GM23338 (cell line): ENCODE results near the gene ARG2. TPM values are rescaled to one million over a fixed set of nuclear protein-coding genes. Genes with fewer than 3 reads are reported as not detected.

Experiments
- ATAC-seq: fragments of 200-7000 bp; cut with Tn5 transposase; 3 replicates; pipeline ENCODE4 v1.9.1; 2020
- DNase-seq: peaks from one replicate; pipeline ENCODE4 v3.0.0-alpha.2; 2015; ENCODE audit warnings: low spot score
- H2AFZ ChIP-seq: fragments of 200-600 bp; sonication (generic); 2 replicates; pipeline ENCODE4 v1.8.0; 2016; ENCODE audit warnings: antibody characterized with exemption, mild to moderate bottlenecking, moderate library complexity
- H3F3A ChIP-seq: fragments of 200-600 bp; sonication (generic); replicated peaks from 2 replicates; pipeline ENCODE4 v1.8.0; 2017; ENCODE audit warnings: antibody characterized with exemption, mixed run types, low read depth
- H3K27ac ChIP-seq: fragments of 200-600 bp; sonication (generic); 2 replicates; pipeline ENCODE4 v1.6.1; 2016; ENCODE audit warnings: low read depth
- H3K27me3 ChIP-seq: fragments of 200-600 bp; sonication (generic); 2 replicates; pipeline ENCODE4 v1.8.0; 2016; ENCODE audit warnings: mild to moderate bottlenecking, mixed run types, moderate library complexity; ENCODE audit not compliant: insufficient read depth
- H3K36me3 ChIP-seq: fragments of 200-600 bp; sonication (generic); 2 replicates; pipeline ENCODE4 v1.8.0; 2016; ENCODE audit warnings: mild to moderate bottlenecking; ENCODE audit not compliant: insufficient read depth
- H3K4me1 ChIP-seq: fragments of 200-600 bp; sonication (generic); 2 replicates; pipeline ENCODE4 v1.8.0; 2016; ENCODE audit warnings: mild to moderate bottlenecking, moderate library complexity; ENCODE audit not compliant: insufficient read depth
- H3K4me2 ChIP-seq: fragments of 200-600 bp; sonication (generic); 2 replicates; pipeline ENCODE4 v1.7.1; 2017; ENCODE audit warnings: mixed run types
- H3K4me3 ChIP-seq: fragments of 200-600 bp; sonication (generic); 2 replicates; pipeline ENCODE4 v1.6.1; 2016; ENCODE audit warnings: mixed run types
- H3K79me2 ChIP-seq: fragments of 200-600 bp; sonication (generic); replicated peaks from 2 replicates; pipeline ENCODE4 v1.8.0; 2017; ENCODE audit warnings: mild to moderate bottlenecking; ENCODE audit not compliant: insufficient read depth
- H3K9me2 ChIP-seq: fragments of 200-600 bp; sonication (generic); 2 replicates; pipeline ENCODE4 v1.8.0; 2017; ENCODE audit not compliant: insufficient read depth
- H4K20me1 ChIP-seq: fragments of 200-600 bp; sonication (generic); replicated peaks from 2 replicates; pipeline ENCODE4 v1.8.0; 2017; ENCODE audit warnings: mild to moderate bottlenecking; ENCODE audit not compliant: insufficient read depth
- H3K27ac Mint-ChIP-seq: 2 replicates; pipeline ENCODE4 v1.8.0; 2020; ENCODE audit warnings: inconsistent platforms, mild to moderate bottlenecking, moderate library complexity, mixed read lengths
- H3K27me3 Mint-ChIP-seq: 3 replicates; pipeline ENCODE4 v1.8.0; 2022; ENCODE audit warnings: low read depth, mild to moderate bottlenecking, moderate library complexity, mixed read lengths, inconsistent platforms; ENCODE audit not compliant: insufficient read depth, poor library complexity
- H3K36me3 Mint-ChIP-seq: 3 replicates; pipeline ENCODE4 v1.8.0; 2021; ENCODE audit warnings: low read depth, mild to moderate bottlenecking, inconsistent platforms, moderate library complexity, mixed read lengths
- H3K4me1 Mint-ChIP-seq: 3 replicates; pipeline ENCODE4 v1.8.0; 2020; ENCODE audit warnings: mild to moderate bottlenecking, inconsistent platforms, mixed read lengths
- H3K4me3 Mint-ChIP-seq: 3 replicates; pipeline ENCODE4 v1.8.0; 2021; ENCODE audit warnings: moderate library complexity, mild to moderate bottlenecking, inconsistent platforms, mixed read lengths
- H3K9me3 Mint-ChIP-seq: 3 replicates; pipeline ENCODE4 v1.8.0; 2020; ENCODE audit warnings: moderate library complexity, mild to moderate bottlenecking, inconsistent platforms, mixed read lengths
- EZH2 ChIP-seq: fragments of 200-600 bp; sonication (generic); IDR thresholded peaks from one replicate; pipeline ENCODE4 v1.8.0; 2017; ENCODE audit warnings: antibody characterized with exemption, mild to moderate bottlenecking, low read depth; ENCODE audit not compliant: unreplicated experiment
- EZH2phosphoT487 ChIP-seq: fragments of 200-600 bp; sonication (generic); IDR thresholded peaks from one replicate; pipeline ENCODE4 v1.8.1; 2018; ENCODE audit warnings: antibody characterized with exemption; ENCODE audit not compliant: unreplicated experiment
- JUNB ChIP-seq: IDR thresholded peaks from one replicate; pipeline ENCODE4 v1.6.1; 2016; ENCODE audit warnings: antibody characterized with exemption; ENCODE audit not compliant: unreplicated experiment
- NANOG ChIP-seq: IDR thresholded peaks from 2 replicates; pipeline ENCODE4 v1.6.1; 2016; ENCODE audit warnings: antibody characterized with exemption, borderline replicate concordance
- POLR2AphosphoS5 ChIP-seq: IDR thresholded peaks from 2 replicates; pipeline ENCODE4 v1.6.1; 2016; ENCODE audit warnings: antibody characterized with exemption, low read depth
- STAT1 ChIP-seq: IDR thresholded peaks from one replicate; pipeline ENCODE4 v1.6.1; 2016; ENCODE audit warnings: antibody characterized with exemption; ENCODE audit not compliant: unreplicated experiment
- ZNF114 ChIP-seq: fragments of 250-450 bp; sonication (Bioruptor Pico); IDR thresholded peaks from 2 replicates; pipeline ENCODE4 v1.5.0; 2020; ENCODE audit warnings: mild to moderate bottlenecking, moderate library complexity
- ZNF331 ChIP-seq: fragments of 250-450 bp; sonication (Bioruptor Pico); IDR thresholded peaks from 2 replicates; pipeline ENCODE4 v1.5.0; 2020; ENCODE audit warnings: low read depth, mild to moderate bottlenecking, moderate library complexity
- polyA plus RNA-seq: library from polyadenylated mRNA; unstranded; fragments of >200 nt; fragmentation: Nextera tagmentation; extraction: Ambion mirVana; gene quantifications from 2 replicates; pipeline ENCODE4 v1.2.1, GENCODE V29; 2016
- total RNA-seq: library from RNA; depleted of rRNA; stranded (reverse); fragments of >200 nt; shearing (Covaris generic); gene quantifications from 2 replicates; pipeline ENCODE4 v1.2.3, GENCODE V29; 2014
- TF ChIP-seq, protein P1 (sequence below), 2 experiments: fragments of 200-600 bp in 1 of 2; sonication (generic) in 1 of 2; conservative IDR thresholded peaks; 2 replicates each; pipeline versions ENCODE4 v1.5.1 to v1.6.1; 2016 to 2017; ENCODE audit warnings: antibody characterized with exemption in 2 of 2, low read depth in 2 of 2, mild to moderate bottlenecking in 2 of 2, moderate library complexity in 1 of 2
- TF ChIP-seq, protein P2 (sequence below): fragments of 250-450 bp; sonication (Bioruptor Pico); IDR thresholded peaks from 2 replicates; pipeline ENCODE4 v1.5.0; 2020; ENCODE audit warnings: mild to moderate bottlenecking, moderate library complexity
- TF ChIP-seq, protein P3 (sequence below): IDR thresholded peaks from one replicate; pipeline ENCODE4 v1.6.1; 2018; ENCODE audit warnings: antibody characterized with exemption; ENCODE audit not compliant: unreplicated experiment
- TF ChIP-seq, protein P4 (sequence below): IDR thresholded peaks from 2 replicates; pipeline ENCODE4 v1.6.1; 2016; ENCODE audit warnings: antibody characterized with exemption

Gene ARG2
- total and polyA plus RNA-seq, 2 experiments from 2014 or later, result 42.7 to 69.4 TPM

DNA sequence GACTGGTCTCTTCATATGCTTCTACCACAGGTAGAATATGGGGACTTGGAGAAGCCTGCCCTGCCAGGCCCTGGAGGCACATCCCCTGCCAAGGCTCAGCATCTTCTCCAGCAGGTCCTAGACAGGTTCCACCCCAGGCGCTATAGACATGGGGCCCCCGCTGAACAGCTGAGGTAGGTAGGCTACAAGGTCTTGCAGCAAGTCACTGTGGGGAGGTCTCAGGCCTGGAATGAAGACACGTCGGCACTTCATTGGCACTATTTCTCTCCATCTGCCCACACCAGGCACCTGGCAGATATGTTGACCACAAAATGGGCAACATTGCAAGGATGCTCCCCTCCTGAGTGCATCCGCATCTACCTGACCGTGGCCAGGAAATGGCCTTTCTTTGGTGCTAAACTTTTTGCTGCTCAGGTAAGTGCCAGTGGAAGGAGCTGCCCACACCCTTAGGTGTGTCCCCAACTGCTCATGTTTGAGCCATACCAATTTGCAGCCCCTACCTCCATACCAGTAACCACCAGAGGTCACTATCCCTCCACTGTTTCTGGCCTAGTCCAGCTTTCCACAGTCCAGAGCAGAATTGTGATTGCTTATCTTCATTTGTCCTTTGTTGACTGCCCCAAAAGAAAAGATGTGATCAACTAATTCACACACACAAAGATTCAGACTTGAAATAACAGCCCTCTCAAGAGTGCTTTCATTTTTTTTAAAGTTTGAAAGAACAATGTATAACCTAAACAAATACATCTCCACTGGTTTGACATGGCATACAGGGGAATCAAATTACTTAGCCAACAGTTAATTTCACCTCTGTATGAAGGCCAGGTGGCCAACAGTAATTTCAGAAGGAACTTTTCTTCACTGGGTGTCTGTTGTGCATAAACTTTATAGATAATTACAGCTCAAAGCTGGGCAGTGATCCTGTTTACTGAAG lies 35.7 kb upstream of the ARG2 start (continued):
- TF ChIP-seq, protein P1, sequence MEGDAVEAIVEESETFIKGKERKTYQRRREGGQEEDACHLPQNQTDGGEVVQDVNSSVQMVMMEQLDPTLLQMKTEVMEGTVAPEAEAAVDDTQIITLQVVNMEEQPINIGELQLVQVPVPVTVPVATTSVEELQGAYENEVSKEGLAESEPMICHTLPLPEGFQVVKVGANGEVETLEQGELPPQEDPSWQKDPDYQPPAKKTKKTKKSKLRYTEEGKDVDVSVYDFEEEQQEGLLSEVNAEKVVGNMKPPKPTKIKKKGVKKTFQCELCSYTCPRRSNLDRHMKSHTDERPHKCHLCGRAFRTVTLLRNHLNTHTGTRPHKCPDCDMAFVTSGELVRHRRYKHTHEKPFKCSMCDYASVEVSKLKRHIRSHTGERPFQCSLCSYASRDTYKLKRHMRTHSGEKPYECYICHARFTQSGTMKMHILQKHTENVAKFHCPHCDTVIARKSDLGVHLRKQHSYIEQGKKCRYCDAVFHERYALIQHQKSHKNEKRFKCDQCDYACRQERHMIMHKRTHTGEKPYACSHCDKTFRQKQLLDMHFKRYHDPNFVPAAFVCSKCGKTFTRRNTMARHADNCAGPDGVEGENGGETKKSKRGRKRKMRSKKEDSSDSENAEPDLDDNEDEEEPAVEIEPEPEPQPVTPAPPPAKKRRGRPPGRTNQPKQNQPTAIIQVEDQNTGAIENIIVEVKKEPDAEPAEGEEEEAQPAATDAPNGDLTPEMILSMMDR (conservative IDR thresholded peaks at IDR 0.05; ENCODE audit: low read depth in 2 of 2), result peak; percentile 77 to 89

DNA sequence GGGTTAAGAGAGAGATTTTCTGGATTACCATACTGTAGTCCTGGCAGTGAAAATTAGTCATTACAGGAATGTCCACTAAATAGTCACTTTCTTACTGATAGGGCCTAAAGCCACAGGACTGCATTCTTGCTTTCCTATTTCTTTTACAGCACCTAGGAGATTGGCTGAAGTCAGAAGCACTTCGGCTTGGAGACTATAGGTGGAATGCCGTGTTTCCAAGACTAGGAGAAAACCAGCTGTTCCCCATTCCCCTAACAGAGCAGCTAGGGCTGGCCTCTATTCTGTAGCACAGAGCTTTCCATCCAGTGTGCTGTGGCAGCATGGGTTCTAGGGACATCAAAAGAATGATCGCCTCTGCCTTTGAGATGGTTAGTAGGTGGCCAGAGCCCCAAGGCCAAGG lies 34.7 kb upstream of the ARG2 start:
- Mint-ChIP-seq H3K27ac (no peak overlapping the region), H3K4me3 (no peak overlapping the region), H3K4me1 (no peaks in the 10 kb centered on the region), H3K9me3 (no peaks in the 10 kb centered on the region), H3K36me3 (peaks cover 18% of the 10 kb centered on the region), H3K27me3 (no peaks in the 10 kb centered on the region)
- H3K4me1 ChIP-seq, result no peaks in the 10 kb centered on the region
- no peak overlapping the region for H2AFZ ChIP-seq
- no peaks in the 10 kb centered on the region for H3K9me2 ChIP-seq
- no peak for ATAC-seq
- H3K79me2 ChIP-seq, result no peaks in the 10 kb centered on the region
- H3K27me3 ChIP-seq, result no peaks in the 10 kb centered on the region
- H3K27ac ChIP-seq, result no peak overlapping the region
- H4K20me1 ChIP-seq, result peaks cover 2% of the 10 kb centered on the region; the same call in 1 of the 2 replicates
- no peaks in the 10 kb centered on the region; the same call in 1 of the 2 replicates for H3K36me3 ChIP-seq
- no peaks in the 10 kb centered on the region for H3F3A ChIP-seq
- no peak for DNase-seq
- no peak overlapping the region for H3K4me2 ChIP-seq
- no peak overlapping the region for H3K4me3 ChIP-seq
- TF ChIP-seq POLR2AphosphoS5 (no peak), NANOG (no peak), EZH2 (no peak), EZH2phosphoT487 (no peak), STAT1 (no peak), ZNF114 (CRISPR knock-in tag) (no peak), JUNB (no peak), ZNF331 (no peak)
- TF ChIP-seq, protein P2, sequence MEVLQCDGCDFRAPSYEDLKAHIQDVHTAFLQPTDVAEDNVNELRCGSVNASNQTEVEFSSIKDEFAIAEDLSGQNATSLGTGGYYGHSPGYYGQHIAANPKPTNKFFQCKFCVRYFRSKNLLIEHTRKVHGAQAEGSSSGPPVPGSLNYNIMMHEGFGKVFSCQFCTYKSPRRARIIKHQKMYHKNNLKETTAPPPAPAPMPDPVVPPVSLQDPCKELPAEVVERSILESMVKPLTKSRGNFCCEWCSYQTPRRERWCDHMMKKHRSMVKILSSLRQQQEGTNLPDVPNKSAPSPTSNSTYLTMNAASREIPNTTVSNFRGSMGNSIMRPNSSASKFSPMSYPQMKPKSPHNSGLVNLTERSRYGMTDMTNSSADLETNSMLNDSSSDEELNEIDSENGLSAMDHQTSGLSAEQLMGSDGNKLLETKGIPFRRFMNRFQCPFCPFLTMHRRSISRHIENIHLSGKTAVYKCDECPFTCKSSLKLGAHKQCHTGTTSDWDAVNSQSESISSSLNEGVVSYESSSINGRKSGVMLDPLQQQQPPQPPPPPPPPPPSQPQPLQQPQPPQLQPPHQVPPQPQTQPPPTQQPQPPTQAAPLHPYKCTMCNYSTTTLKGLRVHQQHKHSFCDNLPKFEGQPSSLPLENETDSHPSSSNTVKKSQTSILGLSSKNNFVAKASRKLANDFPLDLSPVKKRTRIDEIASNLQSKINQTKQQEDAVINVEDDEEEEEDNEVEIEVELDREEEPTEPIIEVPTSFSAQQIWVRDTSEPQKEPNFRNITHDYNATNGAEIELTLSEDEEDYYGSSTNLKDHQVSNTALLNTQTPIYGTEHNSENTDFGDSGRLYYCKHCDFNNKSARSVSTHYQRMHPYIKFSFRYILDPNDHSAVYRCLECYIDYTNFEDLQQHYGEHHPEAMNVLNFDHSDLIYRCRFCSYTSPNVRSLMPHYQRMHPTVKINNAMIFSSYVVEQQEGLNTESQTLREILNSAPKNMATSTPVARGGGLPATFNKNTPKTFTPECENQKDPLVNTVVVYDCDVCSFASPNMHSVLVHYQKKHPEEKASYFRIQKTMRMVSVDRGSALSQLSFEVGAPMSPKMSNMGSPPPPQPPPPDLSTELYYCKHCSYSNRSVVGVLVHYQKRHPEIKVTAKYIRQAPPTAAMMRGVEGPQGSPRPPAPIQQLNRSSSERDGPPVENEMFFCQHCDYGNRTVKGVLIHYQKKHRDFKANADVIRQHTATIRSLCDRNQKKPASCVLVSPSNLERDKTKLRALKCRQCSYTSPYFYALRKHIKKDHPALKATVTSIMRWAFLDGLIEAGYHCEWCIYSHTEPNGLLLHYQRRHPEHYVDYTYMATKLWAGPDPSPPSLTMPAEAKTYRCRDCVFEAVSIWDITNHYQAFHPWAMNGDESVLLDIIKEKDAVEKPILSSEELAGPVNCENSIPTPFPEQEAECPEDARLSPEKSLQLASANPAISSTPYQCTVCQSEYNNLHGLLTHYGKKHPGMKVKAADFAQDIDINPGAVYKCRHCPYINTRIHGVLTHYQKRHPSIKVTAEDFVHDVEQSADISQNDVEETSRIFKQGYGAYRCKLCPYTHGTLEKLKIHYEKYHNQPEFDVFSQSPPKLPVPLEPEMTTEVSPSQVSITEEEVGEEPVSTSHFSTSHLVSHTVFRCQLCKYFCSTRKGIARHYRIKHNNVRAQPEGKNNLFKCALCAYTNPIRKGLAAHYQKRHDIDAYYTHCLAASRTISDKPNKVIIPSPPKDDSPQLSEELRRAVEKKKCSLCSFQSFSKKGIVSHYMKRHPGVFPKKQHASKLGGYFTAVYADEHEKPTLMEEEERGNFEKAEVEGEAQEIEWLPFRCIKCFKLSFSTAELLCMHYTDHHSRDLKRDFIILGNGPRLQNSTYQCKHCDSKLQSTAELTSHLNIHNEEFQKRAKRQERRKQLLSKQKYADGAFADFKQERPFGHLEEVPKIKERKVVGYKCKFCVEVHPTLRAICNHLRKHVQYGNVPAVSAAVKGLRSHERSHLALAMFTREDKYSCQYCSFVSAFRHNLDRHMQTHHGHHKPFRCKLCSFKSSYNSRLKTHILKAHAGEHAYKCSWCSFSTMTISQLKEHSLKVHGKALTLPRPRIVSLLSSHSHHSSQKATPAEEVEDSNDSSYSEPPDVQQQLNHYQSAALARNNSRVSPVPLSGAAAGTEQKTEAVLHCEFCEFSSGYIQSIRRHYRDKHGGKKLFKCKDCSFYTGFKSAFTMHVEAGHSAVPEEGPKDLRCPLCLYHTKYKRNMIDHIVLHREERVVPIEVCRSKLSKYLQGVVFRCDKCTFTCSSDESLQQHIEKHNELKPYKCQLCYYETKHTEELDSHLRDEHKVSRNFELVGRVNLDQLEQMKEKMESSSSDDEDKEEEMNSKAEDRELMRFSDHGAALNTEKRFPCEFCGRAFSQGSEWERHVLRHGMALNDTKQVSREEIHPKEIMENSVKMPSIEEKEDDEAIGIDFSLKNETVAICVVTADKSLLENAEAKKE (CRISPR knock-in tag), result no peak
- TF ChIP-seq, protein P3, sequence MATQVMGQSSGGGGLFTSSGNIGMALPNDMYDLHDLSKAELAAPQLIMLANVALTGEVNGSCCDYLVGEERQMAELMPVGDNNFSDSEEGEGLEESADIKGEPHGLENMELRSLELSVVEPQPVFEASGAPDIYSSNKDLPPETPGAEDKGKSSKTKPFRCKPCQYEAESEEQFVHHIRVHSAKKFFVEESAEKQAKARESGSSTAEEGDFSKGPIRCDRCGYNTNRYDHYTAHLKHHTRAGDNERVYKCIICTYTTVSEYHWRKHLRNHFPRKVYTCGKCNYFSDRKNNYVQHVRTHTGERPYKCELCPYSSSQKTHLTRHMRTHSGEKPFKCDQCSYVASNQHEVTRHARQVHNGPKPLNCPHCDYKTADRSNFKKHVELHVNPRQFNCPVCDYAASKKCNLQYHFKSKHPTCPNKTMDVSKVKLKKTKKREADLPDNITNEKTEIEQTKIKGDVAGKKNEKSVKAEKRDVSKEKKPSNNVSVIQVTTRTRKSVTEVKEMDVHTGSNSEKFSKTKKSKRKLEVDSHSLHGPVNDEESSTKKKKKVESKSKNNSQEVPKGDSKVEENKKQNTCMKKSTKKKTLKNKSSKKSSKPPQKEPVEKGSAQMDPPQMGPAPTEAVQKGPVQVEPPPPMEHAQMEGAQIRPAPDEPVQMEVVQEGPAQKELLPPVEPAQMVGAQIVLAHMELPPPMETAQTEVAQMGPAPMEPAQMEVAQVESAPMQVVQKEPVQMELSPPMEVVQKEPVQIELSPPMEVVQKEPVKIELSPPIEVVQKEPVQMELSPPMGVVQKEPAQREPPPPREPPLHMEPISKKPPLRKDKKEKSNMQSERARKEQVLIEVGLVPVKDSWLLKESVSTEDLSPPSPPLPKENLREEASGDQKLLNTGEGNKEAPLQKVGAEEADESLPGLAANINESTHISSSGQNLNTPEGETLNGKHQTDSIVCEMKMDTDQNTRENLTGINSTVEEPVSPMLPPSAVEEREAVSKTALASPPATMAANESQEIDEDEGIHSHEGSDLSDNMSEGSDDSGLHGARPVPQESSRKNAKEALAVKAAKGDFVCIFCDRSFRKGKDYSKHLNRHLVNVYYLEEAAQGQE, result no peak
- TF ChIP-seq, protein P4, sequence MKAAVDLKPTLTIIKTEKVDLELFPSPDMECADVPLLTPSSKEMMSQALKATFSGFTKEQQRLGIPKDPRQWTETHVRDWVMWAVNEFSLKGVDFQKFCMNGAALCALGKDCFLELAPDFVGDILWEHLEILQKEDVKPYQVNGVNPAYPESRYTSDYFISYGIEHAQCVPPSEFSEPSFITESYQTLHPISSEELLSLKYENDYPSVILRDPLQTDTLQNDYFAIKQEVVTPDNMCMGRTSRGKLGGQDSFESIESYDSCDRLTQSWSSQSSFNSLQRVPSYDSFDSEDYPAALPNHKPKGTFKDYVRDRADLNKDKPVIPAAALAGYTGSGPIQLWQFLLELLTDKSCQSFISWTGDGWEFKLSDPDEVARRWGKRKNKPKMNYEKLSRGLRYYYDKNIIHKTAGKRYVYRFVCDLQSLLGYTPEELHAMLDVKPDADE, result no peak
